Measurements from ENCODE around the gene BLM.

GRCh38 chr15:90812958-90813265 lies 95.8 kb downstream of the BLM start:
- TF ChIP-seq CTCF (IDR thresholded peaks at IDR 0.05) (no peak), POLR2A (IDR thresholded peaks at IDR 0.05) (no peak)

Measured in suprapubic skin (tissue), 3 donors.